T-helper 2 cell treated with Interferon-gamma antibody and Interleukin-4, amounts not matched to agents 100 ng/mL and 5 ng/mL, for 36 hours (primary cell): Measurements from ENCODE around the gene GPR158. TPM values are rescaled to one million over a fixed set of nuclear protein-coding genes. Genes with fewer than 3 reads are reported as not detected.

ENCODE experiments used
- intact Hi-C: fragments of 100-400 bp; cut with micrococcal nuclease; formaldehyde crosslinking; loops from one replicate; pipeline ENCODE4 v1.15.1; 2023
- total RNA-seq: library from RNA; stranded (reverse); gene quantifications from 2 replicates; pipeline ENCODE4 v1.2.3, GENCODE V29; 2022

The GPR158 gene
- total RNA-seq, 1 donor from 2014 or later = not detected

GRCh38 chr10:25388188-25388861 lies 213.5 kb downstream of the GPR158 start:
- intact Hi-C loops = no loop called here

GRCh38 chr10:25388862-25389206 lies 214.0 kb downstream of the GPR158 start:
- intact Hi-C loops = no loop called here

GRCh38 chr10:25390733-25391132 lies 215.9 kb downstream of the GPR158 start:
- intact Hi-C loops = no loop called here

- intact Hi-C loops = no loop called here
These were observed 217.3 kb downstream of the GPR158 start for GRCh38 chr10:25392132-25392531.

GRCh38 chr10:25393621-25394020 lies 218.8 kb downstream of the GPR158 start:
- intact Hi-C loops = no loop called here

GRCh38 chr10:25398680-25399079 lies 223.9 kb downstream of the GPR158 start:
- intact Hi-C loops = no loop called here

- intact Hi-C loops = no loop called here
These were observed 231.1 kb downstream of the GPR158 start for GRCh38 chr10:25405871-25406270.

GRCh38 chr10:25417611-25418010 lies 242.8 kb downstream of the GPR158 start:
- intact Hi-C loops = no loop called here

GRCh38 chr10:25425776-25426175 lies 251.0 kb downstream of the GPR158 start:
- intact Hi-C loops = no loop called here

- intact Hi-C loops = no loop called here
These were observed 261.6 kb downstream of the GPR158 start for GRCh38 chr10:25436431-25436830.

GRCh38 chr10:25441270-25441669 lies 266.5 kb downstream of the GPR158 start:
- intact Hi-C loops = no loop called here

GRCh38 chr10:25444266-25444665 lies 269.5 kb downstream of the GPR158 start:
- intact Hi-C loops = no loop called here

- intact Hi-C loops = no loop called here
These were observed 276.6 kb downstream of the GPR158 start for GRCh38 chr10:25451401-25451800.

GRCh38 chr10:25453619-25454018 lies 278.8 kb downstream of the GPR158 start:
- intact Hi-C loops = no loop called here

- intact Hi-C loops = no loop called here
These were observed 281.3 kb downstream of the GPR158 start for GRCh38 chr10:25455980-25456567.

- intact Hi-C loops = no loop called here
These were observed 282.8 kb downstream of the GPR158 start for GRCh38 chr10:25457552-25457951.

GRCh38 chr10:25465582-25466372 lies 291.0 kb downstream of the GPR158 start:
- intact Hi-C loops = no loop called here

- intact Hi-C loops = no loop called here
These were observed 293.1 kb downstream of the GPR158 start for GRCh38 chr10:25467881-25468280.

- intact Hi-C loops = no loop called here
These were observed 306.7 kb downstream of the GPR158 start for GRCh38 chr10:25481467-25481866.

- intact Hi-C loops = no loop called here
These were observed 309.2 kb downstream of the GPR158 start for GRCh38 chr10:25483999-25484398.

GRCh38 chr10:25487266-25487665 lies 312.5 kb downstream of the GPR158 start:
- intact Hi-C loops = no loop called here

GRCh38 chr10:25492040-25492439 lies 317.2 kb downstream of the GPR158 start:
- intact Hi-C loops = no loop called here

GRCh38 chr10:25492680-25493079 lies 317.9 kb downstream of the GPR158 start:
- intact Hi-C loops = no loop called here
